NCI-H2081 (cell line): Measurements from ENCODE around the gene DOLPP1.
A peak's percentile ranks its signal among the peaks of the same experiment; 100 is the strongest.
"Not testable (repeated sequence)": the region's sequence is repeated elsewhere in the genome, so short reads cannot be mapped to it uniquely, and the experiment has no call there.

Source experiments
- DNase-seq, 2 experiments: peaks; one replicate each; lab custom pipeline; 2025; lab: John Stamatoyannopoulos, UW

DOLPP1 gene

GRCh38 chr9:129111528-129112151 lies 30.7 kb downstream of the DOLPP1 start:
- peak; percentile 50 to 53 for DNase-seq

- DNase-seq, result not testable (repeated sequence)
Observed at GRCh38 chr9:129112526-129112925, 31.6 kb downstream of the DOLPP1 start.

- no peak for DNase-seq
Observed at GRCh38 chr9:129113645-129114304, 32.9 kb downstream of the DOLPP1 start.

- DNase-seq, result no peak
Observed at GRCh38 chr9:129118799-129119198, 37.9 kb downstream of the DOLPP1 start.

DNA sequence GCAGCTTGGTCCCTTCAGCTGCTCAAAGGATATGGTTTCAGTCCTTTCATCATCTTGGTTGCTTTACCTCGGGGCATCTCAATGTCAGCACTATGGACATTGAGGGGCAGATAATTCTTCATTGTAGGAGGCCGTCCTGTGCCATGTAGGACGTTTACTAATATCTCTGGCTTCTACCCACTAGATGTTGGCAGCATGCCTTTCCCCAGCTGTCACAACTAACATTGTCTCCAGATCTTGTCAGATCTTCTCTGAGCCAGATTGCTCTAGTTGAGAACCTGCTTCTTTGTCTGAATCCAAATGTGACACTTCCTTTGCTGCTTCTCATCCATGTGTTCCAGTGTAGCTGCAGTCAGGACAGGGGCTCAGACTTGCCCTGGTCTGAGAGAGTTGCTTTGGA lies 40.6 kb downstream of the DOLPP1 start:
- no peak for DNase-seq

DNA sequence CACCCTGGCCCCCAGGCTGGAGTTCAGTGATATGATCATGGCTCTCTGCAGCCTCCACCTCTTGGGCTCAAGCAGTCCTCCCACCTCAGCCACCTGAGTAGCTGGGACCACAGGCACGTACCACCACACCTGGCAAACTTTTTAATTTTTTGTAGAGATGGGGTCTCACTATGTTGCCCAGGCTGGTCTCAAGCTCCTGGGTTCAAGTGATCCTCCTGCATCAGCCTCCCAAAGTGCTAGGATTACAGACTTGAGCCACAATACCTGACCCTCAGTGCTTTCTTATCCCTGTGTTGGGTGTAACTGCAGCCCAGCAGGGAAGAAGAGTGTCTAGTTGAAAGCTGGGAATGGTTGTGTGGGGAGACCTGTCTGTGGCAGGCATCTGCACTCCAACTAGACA lies 41.2 kb downstream of the DOLPP1 start:
- no peak for DNase-seq

DNA sequence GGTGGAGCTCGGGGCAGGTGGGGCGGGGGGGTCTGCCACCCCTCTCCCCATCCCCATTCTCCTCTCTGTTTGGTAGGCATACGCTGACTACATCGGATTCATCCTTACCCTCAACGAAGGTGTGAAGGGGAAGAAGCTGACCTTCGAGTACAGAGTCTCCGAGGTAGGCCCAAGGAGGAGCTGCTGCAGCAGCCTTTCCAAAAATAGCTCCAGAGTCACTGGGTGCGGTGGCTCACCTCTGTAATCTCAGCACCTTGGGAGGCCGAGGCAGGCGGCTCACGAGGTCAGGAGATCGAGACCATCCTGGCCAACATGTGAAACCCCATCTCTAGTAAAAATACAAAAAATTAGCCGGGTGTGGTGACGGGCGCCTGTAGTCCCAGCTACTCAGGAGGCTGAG lies 42.1 kb downstream of the DOLPP1 start:
- not testable (repeated sequence) for DNase-seq

GRCh38 chr9:129124506-129125069 lies 43.7 kb downstream of the DOLPP1 start:
- no peak for DNase-seq

DNA sequence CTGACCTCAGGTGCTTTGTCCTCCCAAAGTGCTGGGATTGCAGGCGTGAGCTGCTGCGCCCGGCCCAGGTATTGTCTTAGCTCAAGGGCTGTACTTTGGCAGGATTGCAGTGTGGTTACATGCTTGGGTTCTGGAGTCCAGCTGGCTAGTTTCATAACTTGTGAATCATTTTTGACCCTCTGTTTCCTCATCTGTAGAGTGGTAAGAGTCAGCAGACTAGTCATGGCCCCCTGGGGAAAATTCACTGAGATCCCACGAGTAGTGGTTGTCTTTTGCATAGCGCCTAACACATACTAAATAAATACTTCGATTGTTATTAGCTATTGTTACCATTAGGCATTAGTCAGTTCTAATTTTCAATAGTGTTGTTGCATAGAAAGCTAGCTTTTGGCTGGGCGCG lies 44.6 kb downstream of the DOLPP1 start:
- no peak for DNase-seq

DNA sequence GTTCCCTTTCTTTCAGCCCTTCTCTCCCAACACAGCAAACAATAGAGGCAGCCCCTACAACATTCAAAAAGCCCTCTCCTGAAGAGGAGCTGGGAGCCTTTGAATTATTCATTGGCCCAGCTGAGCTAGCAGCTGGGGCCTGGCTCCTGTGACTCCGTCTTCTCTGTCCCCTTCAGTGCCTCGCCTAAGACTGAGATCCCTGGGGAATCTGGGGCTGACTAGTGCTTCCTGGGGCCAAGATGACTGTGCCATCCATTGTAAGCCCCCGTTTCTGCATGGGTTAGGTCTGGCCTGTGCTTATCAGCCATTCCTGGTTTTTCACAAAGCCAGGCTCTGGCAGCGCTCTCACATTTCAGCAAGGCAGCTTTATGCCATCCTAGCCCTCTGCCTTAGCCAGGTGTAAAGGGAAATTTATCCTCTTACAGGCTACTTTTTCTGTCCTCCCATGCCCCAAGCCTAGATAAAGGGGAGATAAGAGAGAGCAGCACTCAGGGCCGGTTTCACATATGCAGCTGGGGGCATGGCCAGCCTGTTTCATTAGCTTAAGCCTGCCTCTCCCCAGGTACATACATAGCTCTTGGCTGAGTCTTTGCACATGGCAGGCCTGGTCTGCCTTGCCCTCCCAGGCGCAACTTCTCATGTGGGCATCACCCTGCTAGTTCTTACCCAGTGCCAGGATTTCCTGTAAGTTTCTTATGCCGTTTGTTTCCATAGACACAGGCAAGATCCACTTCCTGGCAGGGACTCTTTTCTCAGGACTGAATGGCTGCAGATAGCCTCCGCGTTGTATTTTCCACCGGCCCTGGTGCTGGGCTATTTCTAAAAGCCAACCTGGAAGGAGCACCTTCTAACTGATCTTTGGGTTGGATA lies 46.1 kb downstream of the DOLPP1 start:
- DNase-seq, result no peak

GRCh38 chr9:129128689-129129088 lies 47.8 kb downstream of the DOLPP1 start:
- DNase-seq, result no peak

GRCh38 chr9:129130271-129130670 lies 49.4 kb downstream of the DOLPP1 start:
- DNase-seq, result not testable (repeated sequence)

DNA sequence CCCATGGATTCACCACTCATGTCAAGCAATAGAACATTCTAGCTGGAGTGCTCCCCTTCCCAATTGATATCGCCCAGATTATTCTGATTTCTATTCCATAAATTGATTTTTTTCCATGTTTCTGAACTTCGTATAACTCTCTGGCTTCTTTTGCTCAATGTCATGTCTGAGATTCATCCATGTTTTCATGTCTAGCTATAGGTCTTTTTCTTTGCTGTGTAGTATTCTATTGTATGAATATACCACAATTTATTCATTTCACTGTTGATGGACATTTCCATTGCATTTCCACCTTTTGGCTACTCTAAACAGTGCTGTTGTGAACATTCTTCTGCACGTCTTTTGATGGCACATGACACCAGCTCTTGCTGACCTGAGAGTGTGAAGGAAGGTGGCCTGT lies 49.9 kb downstream of the DOLPP1 start:
- no peak for DNase-seq

DNA sequence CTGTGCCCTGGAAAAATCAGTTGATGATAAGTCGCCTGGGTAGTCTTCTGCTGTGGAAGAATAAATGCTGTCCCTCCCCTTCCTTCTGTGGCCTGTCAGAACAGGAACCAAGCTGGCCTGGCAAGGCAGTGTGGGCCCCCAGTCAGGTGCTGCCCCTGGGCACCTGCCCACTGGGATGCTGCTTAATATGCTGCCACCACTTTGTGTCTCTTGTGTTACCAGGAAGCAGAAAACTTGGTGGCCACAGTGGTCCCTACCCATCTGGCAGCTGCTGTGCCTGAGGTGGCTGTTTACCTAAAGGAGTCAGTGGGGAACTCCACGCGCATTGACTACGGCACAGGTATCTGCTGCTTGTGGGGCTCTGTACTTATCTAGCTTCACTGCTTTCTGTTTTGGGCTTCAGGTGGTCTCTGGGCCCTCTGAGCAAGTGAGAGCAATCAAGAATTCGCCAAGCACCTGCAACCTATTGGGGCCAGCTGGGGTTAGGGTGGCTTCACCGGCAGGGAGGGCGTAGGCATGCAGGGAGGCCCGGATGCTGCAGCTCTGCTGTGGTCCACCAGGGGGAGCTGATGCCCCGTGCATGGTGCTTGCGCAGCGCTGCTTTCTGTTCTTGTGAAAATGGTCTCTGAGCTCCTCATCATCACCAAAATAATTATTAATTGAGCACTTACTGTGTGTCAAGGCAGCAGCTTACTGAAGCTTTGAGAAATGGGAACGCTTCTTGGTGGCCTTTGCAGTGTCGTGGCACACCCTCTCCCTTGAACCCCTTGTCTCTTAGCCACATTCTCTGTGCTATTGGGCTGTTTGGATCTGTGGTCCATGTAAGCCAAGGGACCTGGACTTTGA lies 50.6 kb downstream of the DOLPP1 start:
- DNase-seq, result peak; percentile 41 to 55

GRCh38 chr9:129133082-129133481 lies 52.2 kb downstream of the DOLPP1 start:
- no peak for DNase-seq

- DNase-seq, result no peak
Observed at GRCh38 chr9:129135476-129135875, 54.6 kb downstream of the DOLPP1 start.

- no peak for DNase-seq
Observed at GRCh38 chr9:129136446-129137035, 55.6 kb downstream of the DOLPP1 start.

DNA sequence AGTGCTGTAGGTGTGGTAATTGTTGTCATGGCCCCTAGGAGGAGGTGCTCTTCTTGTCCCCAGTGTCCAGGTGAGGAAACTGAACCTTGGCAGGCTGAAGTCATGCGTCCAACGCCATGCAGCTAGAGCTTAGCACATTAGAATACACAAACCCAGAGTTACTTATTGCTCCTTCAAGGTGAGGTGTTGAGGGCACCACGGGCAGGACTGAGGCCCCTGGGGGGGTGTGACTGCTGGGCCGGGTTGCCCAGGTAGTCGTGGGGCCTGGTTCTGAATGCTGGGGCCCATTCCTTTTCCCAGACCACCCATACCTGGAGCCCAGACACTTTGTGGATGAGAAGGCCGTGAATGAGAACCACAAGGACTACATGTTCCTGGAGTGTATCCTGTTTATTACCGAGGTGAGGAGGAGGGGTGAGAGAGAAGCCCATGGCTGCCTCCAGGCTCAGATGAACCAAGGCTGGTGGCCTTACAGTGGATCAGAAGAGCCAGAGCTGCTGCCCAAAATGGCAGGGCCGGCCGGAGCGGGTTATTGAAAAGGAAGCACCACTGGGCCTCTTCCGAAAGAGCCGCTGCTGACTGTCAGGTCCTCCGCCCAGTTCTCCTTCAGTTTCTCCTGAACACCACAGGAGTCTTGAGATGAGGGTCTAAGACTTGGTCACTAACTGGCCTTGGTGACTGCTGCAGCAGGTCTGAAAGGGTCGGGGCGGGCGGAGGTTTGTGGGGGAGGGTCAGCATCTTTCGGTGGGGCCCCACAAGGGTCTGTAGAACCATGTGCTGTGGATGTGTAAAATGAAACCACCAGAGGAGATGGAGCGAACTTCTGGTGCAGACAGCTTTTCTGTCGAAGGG lies 56.6 kb downstream of the DOLPP1 start:
- no peak for DNase-seq

DNA sequence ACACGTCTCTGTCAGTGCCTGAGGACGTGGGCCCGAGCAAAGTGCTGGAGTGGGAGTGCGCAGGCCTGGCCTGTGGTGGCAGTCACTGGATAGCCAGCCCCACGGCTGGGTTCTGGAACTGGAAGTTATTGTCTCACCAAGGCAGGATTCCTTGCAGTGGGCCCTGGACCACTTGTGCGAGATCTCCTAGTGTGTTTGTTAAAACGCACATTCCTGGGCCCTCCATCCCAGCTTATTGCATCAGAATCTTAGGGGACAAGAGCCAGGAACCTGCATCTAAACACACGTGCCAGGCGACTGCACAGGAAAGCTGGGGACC lies 57.2 kb downstream of the DOLPP1 start:
- DNase-seq, result no peak

DNA sequence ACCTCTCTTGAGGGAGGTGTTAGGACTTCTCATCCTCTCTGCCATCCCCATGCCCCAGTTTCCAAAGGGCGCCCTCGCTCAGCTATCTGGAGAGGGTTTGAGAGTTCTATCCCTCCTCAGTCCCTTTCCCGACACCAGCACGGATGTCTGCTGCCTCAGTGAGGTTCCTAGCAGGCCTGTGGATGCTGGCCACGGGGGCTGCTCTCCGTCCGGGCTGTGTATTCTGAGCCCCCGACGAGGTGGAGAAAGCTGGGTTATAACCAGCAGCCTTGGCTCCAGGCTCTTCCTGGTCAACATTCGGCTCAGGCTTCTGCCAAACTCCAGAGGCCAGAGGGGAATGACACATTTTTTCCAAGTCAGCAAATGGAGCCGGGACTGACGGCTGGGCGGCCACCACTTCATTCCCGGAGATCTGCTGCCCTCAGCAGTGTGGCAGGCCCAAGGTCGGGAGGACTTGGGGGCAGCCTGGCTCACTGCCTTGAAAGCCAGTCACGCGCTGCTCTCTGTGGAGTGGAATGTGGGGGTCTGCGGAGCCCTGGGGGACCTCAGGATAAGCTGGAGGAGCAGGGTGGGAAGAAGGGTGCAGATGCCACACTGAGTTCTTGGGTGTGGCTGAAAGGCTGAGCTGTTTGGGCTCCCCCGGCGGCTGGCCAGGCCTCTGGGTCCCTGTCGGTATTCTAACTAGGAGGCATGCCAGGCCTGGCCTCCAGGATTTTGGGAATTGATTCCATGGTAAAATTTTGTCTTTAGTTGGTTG lies 57.7 kb downstream of the DOLPP1 start:
- no peak for DNase-seq
